ENCODE results near the gene ZNF146. TPM values are rescaled to one million over a fixed set of nuclear protein-coding genes. Genes with fewer than 3 reads are reported as not detected.

Gene ZNF146
- total and polyA plus RNA-seq, 2 of the 8 experiments (the other 6 are each of a cell fraction or from before 2014, with no cell fraction given) = 27.0 to 161 TPM

DNA sequence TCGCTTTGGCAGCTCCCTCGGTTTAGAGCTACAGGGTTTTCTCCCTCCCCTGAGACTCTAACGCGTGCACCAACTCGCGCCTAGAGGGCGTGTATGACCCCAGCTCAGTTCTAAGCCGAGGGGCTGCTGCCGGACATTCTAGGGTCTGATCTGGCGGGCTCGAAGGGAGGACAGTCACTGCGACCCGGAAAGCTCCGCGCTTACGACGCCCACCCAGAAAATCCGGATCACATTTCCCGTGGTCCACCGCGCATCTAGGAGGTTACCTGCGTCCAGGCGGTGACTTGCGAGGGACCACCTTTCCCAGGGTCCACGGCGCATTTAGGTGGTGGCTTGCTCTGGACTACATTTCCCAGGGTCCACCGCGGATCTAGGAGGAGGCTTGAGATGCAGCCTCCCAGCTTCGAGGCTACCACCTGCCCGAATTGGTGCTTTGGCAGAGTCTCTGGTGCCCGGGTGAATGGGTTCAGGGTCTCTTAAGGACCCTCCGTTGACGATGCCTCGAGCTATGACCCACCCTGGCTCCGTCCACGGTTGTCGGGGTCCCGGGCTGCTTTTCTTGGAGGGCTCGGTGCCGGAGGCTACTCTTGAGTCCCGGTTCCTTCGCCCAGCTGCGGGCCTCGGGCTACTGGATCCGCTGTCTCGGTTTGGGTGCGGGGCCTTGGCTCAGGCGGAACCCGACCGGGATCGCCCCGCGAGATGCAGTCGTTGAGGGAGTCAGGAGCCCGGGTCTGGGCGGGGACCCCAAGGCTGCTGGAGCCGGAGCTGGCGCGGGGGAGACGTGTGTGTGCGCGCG lies 30.5 kb downstream of the ZNF146 start (continued):
- peak; percentile 59 for TF ChIP-seq ASH2L (IDR thresholded peaks at IDR 0.05; ENCODE audit: low read length)
- no peak for TF ChIP-seq CBX8 (IDR thresholded peaks at IDR 0.05; ENCODE audit: borderline replicate concordance, low read depth, low read length)
- peak; percentile 34 to 44 for TF ChIP-seq RAD21 (IDR thresholded peaks at IDR 0.05 in 1 of 2, conservative IDR thresholded peaks at IDR 0.05 in 1 of 2; ENCODE audit: low read depth in 2 of 2, low read length in 2 of 2)
- no peak for TF ChIP-seq KDM5A (IDR thresholded peaks at IDR 0.05; ENCODE audit: low read length)
- TF ChIP-seq KDM1A (IDR thresholded peaks at IDR 0.05; ENCODE audit: borderline replicate concordance, low read length) = no peak; the same call in 1 of the 2 replicates
- TF ChIP-seq SP4 (IDR thresholded peaks at IDR 0.05; ENCODE audit: low read length) = no peak
- TF ChIP-seq SIX5 (IDR thresholded peaks at IDR 0.05; ENCODE audit: low read depth, low read length) = peak; percentile 66
- TF ChIP-seq, protein P1, sequence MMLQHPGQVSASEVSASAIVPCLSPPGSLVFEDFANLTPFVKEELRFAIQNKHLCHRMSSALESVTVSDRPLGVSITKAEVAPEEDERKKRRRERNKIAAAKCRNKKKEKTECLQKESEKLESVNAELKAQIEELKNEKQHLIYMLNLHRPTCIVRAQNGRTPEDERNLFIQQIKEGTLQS (IDR thresholded peaks at IDR 0.05; ENCODE audit: insufficient read depth, low read depth, low read length) = no peak
- TF ChIP-seq GTF2F1 (IDR thresholded peaks at IDR 0.05; ENCODE audit: borderline replicate concordance, low read depth, low read length) = no peak
- TF ChIP-seq CHD2 (IDR thresholded peaks at IDR 0.05; ENCODE audit: low read length) = no peak; the same call in 1 of the 2 replicates
- TF ChIP-seq YY1 (IDR thresholded peaks at IDR 0.05; ENCODE audit: low read depth, low read length) = no peak
- no peak for TF ChIP-seq JUND (IDR thresholded peaks at IDR 0.05; ENCODE audit: low read length)
- no peak for TF ChIP-seq TEAD4 (IDR thresholded peaks at IDR 0.05; ENCODE audit: low read depth, low read length)
- no peak for TF ChIP-seq BCL11A (IDR thresholded peaks at IDR 0.05; ENCODE audit: low read depth in 2 of 2, low read length in 2 of 2)
- TF ChIP-seq, protein P2, sequence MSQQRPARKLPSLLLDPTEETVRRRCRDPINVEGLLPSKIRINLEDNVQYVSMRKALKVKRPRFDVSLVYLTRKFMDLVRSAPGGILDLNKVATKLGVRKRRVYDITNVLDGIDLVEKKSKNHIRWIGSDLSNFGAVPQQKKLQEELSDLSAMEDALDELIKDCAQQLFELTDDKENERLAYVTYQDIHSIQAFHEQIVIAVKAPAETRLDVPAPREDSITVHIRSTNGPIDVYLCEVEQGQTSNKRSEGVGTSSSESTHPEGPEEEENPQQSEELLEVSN (IDR thresholded peaks at IDR 0.05) = peak; percentile 95
- no peak for TF ChIP-seq POLR2AphosphoS5 (IDR thresholded peaks at IDR 0.05; ENCODE audit: low read depth, low read length)
- TF ChIP-seq, protein P3, sequence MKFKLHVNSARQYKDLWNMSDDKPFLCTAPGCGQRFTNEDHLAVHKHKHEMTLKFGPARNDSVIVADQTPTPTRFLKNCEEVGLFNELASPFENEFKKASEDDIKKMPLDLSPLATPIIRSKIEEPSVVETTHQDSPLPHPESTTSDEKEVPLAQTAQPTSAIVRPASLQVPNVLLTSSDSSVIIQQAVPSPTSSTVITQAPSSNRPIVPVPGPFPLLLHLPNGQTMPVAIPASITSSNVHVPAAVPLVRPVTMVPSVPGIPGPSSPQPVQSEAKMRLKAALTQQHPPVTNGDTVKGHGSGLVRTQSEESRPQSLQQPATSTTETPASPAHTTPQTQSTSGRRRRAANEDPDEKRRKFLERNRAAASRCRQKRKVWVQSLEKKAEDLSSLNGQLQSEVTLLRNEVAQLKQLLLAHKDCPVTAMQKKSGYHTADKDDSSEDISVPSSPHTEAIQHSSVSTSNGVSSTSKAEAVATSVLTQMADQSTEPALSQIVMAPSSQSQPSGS (IDR thresholded peaks at IDR 0.05; ENCODE audit: low read length) = no peak
